Kidney (tissue), 14 donors: ENCODE data around the gene CDO1. TPM values are rescaled to one million over a fixed set of nuclear protein-coding genes. Genes with fewer than 3 reads are reported as not detected.

Experiments used
- DNase-seq, 5 donors: peaks; one replicate each; pipeline ENCODE4 v3.0.0-alpha.2; 2013 to 2020
- FAIRE-seq: peaks from 2 replicates; lab custom pipeline; 2012; peaks lifted over from hg19 to GRCh38; lab: Jason Lieb, UNC
- H3K27ac ChIP-seq, 2 donors: one replicate each; pipeline ENCODE4 v1.7.0; 2013; ENCODE audit warnings: low read depth in 2 of 2, low read length in 2 of 2, inconsistent platforms in 1 of 2
- H3K27me3 ChIP-seq: one replicate; pipeline ENCODE4 v1.7.1; 2013; ENCODE audit warnings: low read length, inconsistent platforms; ENCODE audit not compliant: control insufficient read depth, insufficient read depth
- H3K36me3 ChIP-seq, 3 donors: one replicate each; pipeline versions ENCODE4 v1.7.0 to v1.7.1; 2013; ENCODE audit warnings: low read length in 3 of 3, control low read depth in 1 of 3, inconsistent platforms in 1 of 3; ENCODE audit not compliant: insufficient read depth in 3 of 3, control insufficient read depth in 2 of 3
- H3K4me1 ChIP-seq, 3 donors: one replicate each; pipeline versions ENCODE4 v1.7.0 to v1.7.1; 2013; ENCODE audit warnings: low read length in 3 of 3, inconsistent platforms in 1 of 3, low read depth in 1 of 3; ENCODE audit not compliant: control insufficient read depth in 2 of 3, insufficient read depth in 2 of 3
- H3K4me3 ChIP-seq, 3 donors: one replicate each; pipeline versions ENCODE4 v1.7.0 to v1.8.1; 2013; ENCODE audit warnings: low read length in 3 of 3, control low read depth in 1 of 3, inconsistent platforms in 1 of 3
- H3K9ac ChIP-seq, 3 donors: one replicate each; pipeline versions ENCODE4 v1.7.0 to v1.7.1; 2013; ENCODE audit warnings: low read length in 3 of 3, control low read depth in 1 of 3, inconsistent platforms in 1 of 3
- H3K9me3 ChIP-seq, 3 donors: one replicate each; pipeline versions ENCODE4 v1.7.0 to v1.7.1; 2013; ENCODE audit warnings: low read length in 3 of 3, control low read depth in 1 of 3, inconsistent platforms in 1 of 3; ENCODE audit not compliant: control insufficient read depth in 2 of 3, insufficient read depth in 1 of 3
- intact Hi-C: fragments of 100-400 bp; cut with DNase I; formaldehyde crosslinking; loops from one replicate; pipeline ENCODE4 v1.11.1; 2022
- polyA plus RNA-seq: library from polyadenylated mRNA; stranded (reverse); fragments of 350-450 nt; fragmentation: Illumina TruSeq; extraction: RNeasy Lipid Tissue Mini Kit (QIAGEN cat#74804); gene quantifications from one replicate; pipeline ENCODE4 v1.2.3, GENCODE V29; 2014; ENCODE audit warnings: low read depth, low replicate concordance; ENCODE audit not compliant: insufficient read depth
- total RNA-seq: library from RNA; stranded (reverse); fragmentation: NEBNext Ultra II Directional; extraction: Animal tissue kit (Norgen Biotek cat#: 25700); gene quantifications from one replicate; pipeline ENCODE4 v1.2.1, GENCODE V29; 2021
- TF ChIP-seq, protein P1 (sequence below): IDR thresholded peaks from 3 replicates; pipeline ENCODE4 v1.5.1; 2012; ENCODE audit warnings: mild to moderate bottlenecking, moderate library complexity, borderline replicate concordance; ENCODE audit not compliant: insufficient read depth; ENCODE audit errors: extremely low read depth
- donor health status: control.
- donor health status: control.
- donor health status: control.
- donor health status: control.
- donor health status: control.
- donor health status: DM: yes; HTN: yes; CAD: no.
- donor health status: Normal renal cell carcinoma (clear cell type).

CDO1 gene
- total and polyA plus RNA-seq, 2 donors from 2014 or later = 1.7 to 3.0 TPM

DNA sequence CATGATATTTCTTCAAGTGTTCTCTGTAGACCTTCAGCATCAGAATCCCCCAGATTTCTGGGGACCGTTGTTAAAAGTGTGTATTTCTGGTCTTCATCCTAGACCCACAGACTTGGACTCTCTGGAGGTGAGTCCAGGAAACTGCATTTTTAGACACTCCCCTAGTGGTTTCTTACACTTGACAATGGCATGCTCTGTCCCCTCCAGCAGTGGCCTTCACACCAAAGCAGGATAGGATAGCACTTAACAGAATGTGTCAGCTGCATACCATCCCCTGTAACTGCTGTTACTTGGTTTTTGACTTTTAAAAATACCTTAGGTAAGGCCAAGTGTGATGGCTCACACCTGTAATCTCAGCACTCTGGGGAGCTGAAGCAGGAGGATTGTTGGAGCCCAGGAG lies 20.8 kb downstream of the CDO1 start:
- Histone ChIP-seq H3K27me3 (no peaks in the 10 kb centered on the region), H3K36me3 (no peaks in the 10 kb centered on the region), H3K27ac (no peak overlapping the region), H3K9ac (no peak overlapping the region), H3K4me1 (no peaks in the 10 kb centered on the region), H3K9me3 (no peaks in the 10 kb centered on the region), H3K4me3 (no peak overlapping the region)
- FAIRE-seq (no peak), DNase-seq (no peak)
- intact Hi-C loops = no loop called here
- TF ChIP-seq, protein P1, sequence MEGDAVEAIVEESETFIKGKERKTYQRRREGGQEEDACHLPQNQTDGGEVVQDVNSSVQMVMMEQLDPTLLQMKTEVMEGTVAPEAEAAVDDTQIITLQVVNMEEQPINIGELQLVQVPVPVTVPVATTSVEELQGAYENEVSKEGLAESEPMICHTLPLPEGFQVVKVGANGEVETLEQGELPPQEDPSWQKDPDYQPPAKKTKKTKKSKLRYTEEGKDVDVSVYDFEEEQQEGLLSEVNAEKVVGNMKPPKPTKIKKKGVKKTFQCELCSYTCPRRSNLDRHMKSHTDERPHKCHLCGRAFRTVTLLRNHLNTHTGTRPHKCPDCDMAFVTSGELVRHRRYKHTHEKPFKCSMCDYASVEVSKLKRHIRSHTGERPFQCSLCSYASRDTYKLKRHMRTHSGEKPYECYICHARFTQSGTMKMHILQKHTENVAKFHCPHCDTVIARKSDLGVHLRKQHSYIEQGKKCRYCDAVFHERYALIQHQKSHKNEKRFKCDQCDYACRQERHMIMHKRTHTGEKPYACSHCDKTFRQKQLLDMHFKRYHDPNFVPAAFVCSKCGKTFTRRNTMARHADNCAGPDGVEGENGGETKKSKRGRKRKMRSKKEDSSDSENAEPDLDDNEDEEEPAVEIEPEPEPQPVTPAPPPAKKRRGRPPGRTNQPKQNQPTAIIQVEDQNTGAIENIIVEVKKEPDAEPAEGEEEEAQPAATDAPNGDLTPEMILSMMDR = no peak

DNA sequence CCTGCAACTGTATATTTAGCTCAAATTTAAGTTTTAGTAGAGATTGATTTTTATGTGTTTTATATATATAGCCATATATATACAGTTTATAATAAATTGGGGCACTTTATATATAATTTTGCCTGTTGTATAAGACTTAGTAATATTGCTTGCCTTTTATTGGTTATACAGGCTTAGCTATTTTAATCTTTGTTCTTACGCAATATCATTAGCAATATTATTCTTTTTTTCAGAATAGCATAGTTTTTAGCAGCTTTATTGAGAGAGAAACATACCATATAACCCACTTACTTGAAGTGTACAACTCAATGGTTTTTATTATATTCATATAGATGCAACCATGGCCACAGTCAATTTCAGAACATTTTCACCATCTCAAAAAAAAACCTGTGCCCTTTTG lies 28.0 kb downstream of the CDO1 start:
- no peaks in the 10 kb centered on the region for H3K4me1 ChIP-seq
- no peak overlapping the region for H3K4me3 ChIP-seq
- H3K36me3 ChIP-seq = no peaks in the 10 kb centered on the region
- H3K27ac ChIP-seq = no peak overlapping the region
- intact Hi-C loops = no loop called here
- TF ChIP-seq, protein P1 = no peak
- DNase-seq (no peak), FAIRE-seq (no peak)
- H3K9me3 ChIP-seq = no peaks in the 10 kb centered on the region
- no peaks in the 10 kb centered on the region for H3K27me3 ChIP-seq
- no peak overlapping the region for H3K9ac ChIP-seq

DNA sequence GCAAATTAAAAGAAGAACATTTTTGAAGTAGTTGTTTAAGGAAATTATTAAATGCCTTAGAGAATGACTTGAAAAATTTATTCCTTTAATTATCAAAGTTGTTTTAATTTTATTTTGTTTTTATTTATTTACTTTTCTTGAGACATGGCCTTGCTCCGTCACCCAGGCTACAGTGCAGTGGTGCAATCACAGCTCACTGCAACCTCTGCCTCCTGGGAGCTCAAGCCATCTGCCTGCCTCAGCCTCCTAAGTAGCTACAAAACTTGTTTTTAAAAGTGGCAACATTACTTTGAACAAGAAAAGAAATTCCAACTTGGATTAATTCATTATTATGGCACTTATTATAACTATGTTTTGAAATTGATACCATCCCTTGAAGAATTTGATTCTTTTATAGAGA lies 29.0 kb downstream of the CDO1 start:
- TF ChIP-seq, protein P1 = no peak
- H3K4me1 ChIP-seq = no peaks in the 10 kb centered on the region
- intact Hi-C loops = no loop called here
- no peak overlapping the region for H3K4me3 ChIP-seq
- H3K36me3 ChIP-seq = no peaks in the 10 kb centered on the region
- H3K27me3 ChIP-seq = no peaks in the 10 kb centered on the region
- no peak overlapping the region for H3K9ac ChIP-seq
- DNase-seq = no peak
- no peaks in the 10 kb centered on the region for H3K9me3 ChIP-seq
- no peak for FAIRE-seq
- no peak overlapping the region for H3K27ac ChIP-seq
